HEK293 (cell line): ENCODE results near the gene CCDC87.
"Not testable (repeated sequence)": the region's sequence is repeated elsewhere in the genome, so short reads cannot be mapped to it uniquely, and the experiment has no call there.

Source experiments
- CTCF ChIA-PET: fragments of 350-600 bp; formaldehyde crosslinking; extraction: SDS; loops from one replicate; lab custom pipeline; 2021; ENCODE audit warnings: antibody characterized with exemption; lab: Yijun Ruan, JAX
- POLR2A ChIA-PET: fragments of 300-600 bp; formaldehyde crosslinking; extraction: SDS; loops from one replicate; lab custom pipeline; 2020; ENCODE audit warnings: antibody characterized with exemption, inconsistent platforms; lab: Yijun Ruan, JAX
- H3K27ac ChIP-seq: fragments of 200-500 bp; sonication (Bioruptor generic); 2 replicates; pipeline ENCODE4 v1.5.1; 2014; ENCODE audit warnings: low read depth, low read length, control low read depth, inconsistent platforms; ENCODE audit errors: extremely low read depth
- H3K36me3 ChIP-seq, 2 experiments: fragments of 200-500 bp in 1 of 2; sonication (Bioruptor generic) in 1 of 2; 1 replicate in 1 of 2; 2 replicates in 1 of 2; pipeline ENCODE4 v1.5.1; 2014 to 2017; ENCODE audit warnings: inconsistent platforms in 2 of 2, low read length in 2 of 2; ENCODE audit not compliant: control insufficient read depth in 2 of 2, insufficient read depth in 1 of 2
- H3K4me1 ChIP-seq: fragments of 200-500 bp; sonication (Bioruptor generic); 2 replicates; pipeline ENCODE4 v1.5.1; 2014; ENCODE audit warnings: mild to moderate bottlenecking, low read length, inconsistent platforms; ENCODE audit not compliant: control insufficient read depth, insufficient read depth
- H3K4me3 ChIP-seq: 2 replicates; pipeline ENCODE4 v1.5.1; 2011; ENCODE audit warnings: low read depth, mild to moderate bottlenecking, control low read depth, low read length, moderate library complexity
- H3K9me3 ChIP-seq: fragments of 200-500 bp; sonication (Bioruptor generic); 2 replicates; pipeline ENCODE4 v1.5.1; 2014; ENCODE audit warnings: low read depth, low read length, inconsistent platforms; ENCODE audit not compliant: control insufficient read depth, insufficient read depth
- HIC1 ChIP-seq: fragments of 450-650 bp; formaldehyde crosslinking; IDR thresholded peaks from 2 replicates; pipeline ENCODE4 v1.5.1; 2016; ENCODE audit warnings: missing biosample characterization, missing genetic modification characterization
- IKZF3 ChIP-seq: fragments of 450-650 bp; IDR thresholded peaks from 2 replicates; pipeline ENCODE4 v1.5.0; 2018; ENCODE audit warnings: missing biosample characterization, mild to moderate bottlenecking, missing genetic modification characterization, moderate library complexity
- KLF8 ChIP-seq: fragments of 450-650 bp; formaldehyde crosslinking; IDR thresholded peaks from 2 replicates; pipeline ENCODE4 v1.5.1; 2016; ENCODE audit warnings: missing biosample characterization, missing genetic modification characterization
- RBAK ChIP-seq: fragments of 450-650 bp; formaldehyde crosslinking; IDR thresholded peaks from 2 replicates; pipeline ENCODE4 v1.5.1; 2016; ENCODE audit warnings: missing biosample characterization, missing genetic modification characterization
- SETDB1 ChIP-seq: IDR thresholded peaks from one replicate; pipeline ENCODE4 v1.6.1; 2017; ENCODE audit warnings: mild to moderate bottlenecking, low read length, moderate library complexity, mixed read lengths; ENCODE audit not compliant: insufficient read length
- SP2 ChIP-seq: fragments of 450-650 bp; formaldehyde crosslinking; IDR thresholded peaks from 2 replicates; pipeline ENCODE4 v1.5.1; 2016; ENCODE audit warnings: missing biosample characterization, missing genetic modification characterization
- YY1 ChIP-seq: fragments of 450-650 bp; formaldehyde crosslinking; IDR thresholded peaks from 2 replicates; pipeline ENCODE4 v1.5.1; 2018; ENCODE audit warnings: missing biosample characterization, missing genetic modification characterization
- ZFHX2 ChIP-seq: fragments of 450-650 bp; formaldehyde crosslinking; conservative IDR thresholded peaks from 2 replicates; pipeline ENCODE4 v1.5.1; 2016; ENCODE audit warnings: missing biosample characterization, missing genetic modification characterization
- ZFP69B ChIP-seq: fragments of 450-650 bp; formaldehyde crosslinking; IDR thresholded peaks from 2 replicates; pipeline ENCODE4 v1.5.1; 2016; ENCODE audit warnings: missing biosample characterization, missing genetic modification characterization
- ZNF121 ChIP-seq: fragments of 450-650 bp; formaldehyde crosslinking; IDR thresholded peaks from 2 replicates; pipeline ENCODE4 v1.5.1; 2016; ENCODE audit warnings: missing biosample characterization, missing genetic modification characterization
- ZNF18 ChIP-seq: fragments of 450-650 bp; formaldehyde crosslinking; IDR thresholded peaks from 2 replicates; pipeline ENCODE4 v1.5.1; 2016; ENCODE audit warnings: missing biosample characterization, missing genetic modification characterization
- ZNF280C ChIP-seq: fragments of 450-650 bp; formaldehyde crosslinking; IDR thresholded peaks from 2 replicates; pipeline ENCODE4 v1.5.1; 2016; ENCODE audit warnings: missing biosample characterization, missing genetic modification characterization
- ZNF37A ChIP-seq: fragments of 450-650 bp; IDR thresholded peaks from 2 replicates; pipeline ENCODE4 v1.5.1; 2018; ENCODE audit warnings: missing biosample characterization, missing genetic modification characterization
- ZNF398 ChIP-seq: fragments of 450-650 bp; formaldehyde crosslinking; IDR thresholded peaks from 2 replicates; pipeline ENCODE4 v1.5.1; 2017; ENCODE audit warnings: missing biosample characterization, missing genetic modification characterization
- ZNF510 ChIP-seq: fragments of 450-650 bp; formaldehyde crosslinking; IDR thresholded peaks from 2 replicates; pipeline ENCODE4 v1.5.1; 2018; ENCODE audit warnings: mild to moderate bottlenecking, missing genetic modification characterization, missing biosample characterization; ENCODE audit not compliant: insufficient replicate concordance
- ZNF585B ChIP-seq: fragments of 450-650 bp; formaldehyde crosslinking; IDR thresholded peaks from 2 replicates; pipeline ENCODE4 v1.5.1; 2016; ENCODE audit warnings: missing biosample characterization, missing genetic modification characterization
- ZNF639 ChIP-seq: fragments of 450-650 bp; formaldehyde crosslinking; IDR thresholded peaks from 2 replicates; pipeline ENCODE4 v1.5.1; 2016; ENCODE audit warnings: missing biosample characterization, missing genetic modification characterization
- ZNF785 ChIP-seq: fragments of 450-650 bp; formaldehyde crosslinking; IDR thresholded peaks from 2 replicates; pipeline ENCODE4 v1.5.1; 2016; ENCODE audit warnings: missing biosample characterization, missing genetic modification characterization
- TF ChIP-seq, protein P1 (sequence below): IDR thresholded peaks from 2 replicates; pipeline ENCODE4 v1.6.1; 2011; ENCODE audit warnings: mild to moderate bottlenecking, low read depth, low read length, borderline replicate concordance

Gene CCDC87

GRCh38 chr11:66585447-66585846 lies 7.4 kb downstream of the CCDC87 start:
- H3K4me1 ChIP-seq, POLR2A ChIA-PET, H3K9me3 ChIP-seq, H3K36me3 ChIP-seq, CTCF ChIA-PET, H3K27ac ChIP-seq, H3K4me3 ChIP-seq: not testable (repeated sequence)
- 0 out of 2 replicates have a peak, but pooled peaks have one; percentile 21 for TF ChIP-seq ZNF121 (tag by site-specific recombination)
- TF ChIP-seq, all 188 proteins: peak for 1; not testable (repeated sequence) for 187

GRCh38 chr11:66582565-66583147 lies 10.2 kb downstream of the CCDC87 start:
- peak; percentile 68 for TF ChIP-seq SETDB1
- H3K9me3 ChIP-seq, H3K27ac ChIP-seq, H3K4me3 ChIP-seq, H3K4me1 ChIP-seq, H3K36me3 ChIP-seq, CTCF ChIA-PET: not testable (repeated sequence)
- POLR2A ChIA-PET: interaction anchor here (0.8 kb wide), 1 partner anchor 95 kb away, joined by 8 read pairs; the partner anchor contains the start of gene RBM4B

- H3K4me1 ChIP-seq: no peaks in the 10 kb centered on the region
- POLR2A ChIA-PET: interaction anchor here (0.7 to 0.9 kb wide), 2 partner anchors 66 to 97 kb away, joined by 3 read pairs; no protein-coding TSS in a partner anchor
- H3K9me3 ChIP-seq: no peaks in the 10 kb centered on the region
- no peak overlapping the region for H3K4me3 ChIP-seq
- TF ChIP-seq ZNF280C (tag by site-specific recombination): no peak
- TF ChIP-seq KLF8 (tag by site-specific recombination): no peak
- TF ChIP-seq ZNF785 (tag by site-specific recombination): no peak
- TF ChIP-seq ZNF37A (tag by site-specific recombination): no peak
- TF ChIP-seq YY1: no peak
- no peak for TF ChIP-seq ZNF510 (tag by site-specific recombination)
- no peak for TF ChIP-seq HIC1 (tag by site-specific recombination)
- TF ChIP-seq ZFHX2 (tag by site-specific recombination): no peak
- TF ChIP-seq, protein P1, sequence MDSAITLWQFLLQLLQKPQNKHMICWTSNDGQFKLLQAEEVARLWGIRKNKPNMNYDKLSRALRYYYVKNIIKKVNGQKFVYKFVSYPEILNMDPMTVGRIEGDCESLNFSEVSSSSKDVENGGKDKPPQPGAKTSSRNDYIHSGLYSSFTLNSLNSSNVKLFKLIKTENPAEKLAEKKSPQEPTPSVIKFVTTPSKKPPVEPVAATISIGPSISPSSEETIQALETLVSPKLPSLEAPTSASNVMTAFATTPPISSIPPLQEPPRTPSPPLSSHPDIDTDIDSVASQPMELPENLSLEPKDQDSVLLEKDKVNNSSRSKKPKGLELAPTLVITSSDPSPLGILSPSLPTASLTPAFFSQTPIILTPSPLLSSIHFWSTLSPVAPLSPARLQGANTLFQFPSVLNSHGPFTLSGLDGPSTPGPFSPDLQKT: no peak
- TF ChIP-seq SP2 (tag by site-specific recombination): no peak
- no peak for TF ChIP-seq ZNF585B (tag by site-specific recombination)
- TF ChIP-seq ZNF18 (tag by site-specific recombination): no peak
- no peak for TF ChIP-seq ZFP69B (tag by site-specific recombination)
- TF ChIP-seq RBAK (tag by site-specific recombination): no peak
- TF ChIP-seq ZNF398 (tag by site-specific recombination): no peak
- TF ChIP-seq ZNF639: no peak
- TF ChIP-seq IKZF3: no peak
- no peaks in the 10 kb centered on the region for H3K36me3 ChIP-seq
- no peak overlapping the region for H3K27ac ChIP-seq
- CTCF ChIA-PET: interaction anchor here (1.0 to 6.0 kb wide), 3 partner anchors 10 to 98 kb away, joined by 4 to 81 read pairs (median 49); partner anchors contain the start of genes CCDC87, CCS, RBM4 and RBM4B
These were observed 11.6 kb downstream of the CCDC87 start for GRCh38 chr11:66581261-66581660.
